ENCODE results near the gene CACNA2D2.

CACNA2D2 gene

DNA sequence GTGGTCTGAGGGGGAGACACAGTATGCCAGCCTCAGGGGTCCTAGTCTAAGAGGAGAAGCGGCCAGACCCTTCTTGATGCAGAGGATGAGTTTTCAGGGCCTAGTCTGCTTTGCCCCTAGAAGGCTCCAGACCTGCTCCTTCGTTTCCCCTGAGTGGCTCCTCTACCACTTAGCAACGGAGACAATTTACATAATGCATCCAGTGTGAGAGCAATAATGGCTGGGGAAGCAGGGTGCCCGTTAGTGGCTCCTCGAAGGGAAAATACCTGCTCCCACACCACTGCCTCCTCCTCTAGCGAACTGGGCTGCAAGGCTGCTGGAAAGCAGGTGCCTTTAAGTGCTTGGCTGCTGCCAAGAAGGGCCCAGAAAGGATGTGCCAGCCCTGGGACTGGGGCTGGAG is 38.9 kb downstream of the CACNA2D2 start:
- H3K4me3 ChIP-seq (ENCODE audit: low read depth, low read length): no peak overlapping the region
- TF ChIP-seq, protein P1, sequence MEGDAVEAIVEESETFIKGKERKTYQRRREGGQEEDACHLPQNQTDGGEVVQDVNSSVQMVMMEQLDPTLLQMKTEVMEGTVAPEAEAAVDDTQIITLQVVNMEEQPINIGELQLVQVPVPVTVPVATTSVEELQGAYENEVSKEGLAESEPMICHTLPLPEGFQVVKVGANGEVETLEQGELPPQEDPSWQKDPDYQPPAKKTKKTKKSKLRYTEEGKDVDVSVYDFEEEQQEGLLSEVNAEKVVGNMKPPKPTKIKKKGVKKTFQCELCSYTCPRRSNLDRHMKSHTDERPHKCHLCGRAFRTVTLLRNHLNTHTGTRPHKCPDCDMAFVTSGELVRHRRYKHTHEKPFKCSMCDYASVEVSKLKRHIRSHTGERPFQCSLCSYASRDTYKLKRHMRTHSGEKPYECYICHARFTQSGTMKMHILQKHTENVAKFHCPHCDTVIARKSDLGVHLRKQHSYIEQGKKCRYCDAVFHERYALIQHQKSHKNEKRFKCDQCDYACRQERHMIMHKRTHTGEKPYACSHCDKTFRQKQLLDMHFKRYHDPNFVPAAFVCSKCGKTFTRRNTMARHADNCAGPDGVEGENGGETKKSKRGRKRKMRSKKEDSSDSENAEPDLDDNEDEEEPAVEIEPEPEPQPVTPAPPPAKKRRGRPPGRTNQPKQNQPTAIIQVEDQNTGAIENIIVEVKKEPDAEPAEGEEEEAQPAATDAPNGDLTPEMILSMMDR (IDR thresholded peaks at IDR 0.05; ENCODE audit: borderline replicate concordance, insufficient read depth, low read depth, low read length): no peak

DNA sequence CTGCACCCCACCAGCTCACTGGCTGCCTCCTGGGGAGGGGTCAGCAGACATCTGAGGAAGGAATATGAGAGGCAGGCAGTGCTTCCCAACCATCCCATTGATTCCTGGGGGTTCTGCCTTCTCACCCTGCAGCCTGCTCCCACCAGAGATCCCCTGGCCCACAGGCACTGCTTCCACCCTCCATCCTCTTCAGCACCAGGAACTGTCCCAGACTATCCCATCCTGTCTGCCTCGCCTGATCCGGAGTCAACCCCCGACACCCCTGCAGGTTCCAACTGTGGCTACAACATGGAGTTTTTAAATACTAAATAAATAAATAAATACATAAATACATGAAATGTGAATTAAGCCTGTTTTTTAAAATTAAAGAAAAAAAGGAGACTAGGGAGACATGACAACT is 43.6 kb downstream of the CACNA2D2 start:
- no peak overlapping the region for H3K4me3 ChIP-seq (ENCODE audit: low read depth, low read length)
- TF ChIP-seq, protein P1 (IDR thresholded peaks at IDR 0.05; ENCODE audit: borderline replicate concordance, insufficient read depth, low read depth, low read length): no peak

DNA sequence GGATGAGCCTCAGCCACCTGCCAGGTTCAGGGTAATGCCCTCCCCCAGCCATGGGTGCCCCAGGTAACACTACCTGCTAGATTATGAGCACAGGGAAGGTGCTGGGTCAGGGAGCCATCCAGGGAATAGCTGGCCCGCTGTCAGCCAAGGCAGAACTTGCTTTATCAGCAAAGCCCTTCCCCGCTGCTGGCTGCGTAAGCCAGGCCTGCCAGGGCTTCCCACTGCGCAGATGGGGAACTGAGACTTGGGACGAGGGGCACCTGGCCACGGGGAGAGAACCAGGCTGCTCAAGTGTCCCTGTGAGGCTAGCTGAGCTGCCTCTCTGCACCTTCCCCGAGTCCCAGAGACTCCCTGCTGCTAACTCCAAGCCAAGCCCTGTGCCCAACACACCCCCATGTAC is 45.4 kb downstream of the CACNA2D2 start:
- H3K4me3 ChIP-seq (ENCODE audit: low read depth, low read length): no peak overlapping the region
- TF ChIP-seq, protein P1 (IDR thresholded peaks at IDR 0.05; ENCODE audit: borderline replicate concordance, insufficient read depth, low read depth, low read length): no peak

DNA sequence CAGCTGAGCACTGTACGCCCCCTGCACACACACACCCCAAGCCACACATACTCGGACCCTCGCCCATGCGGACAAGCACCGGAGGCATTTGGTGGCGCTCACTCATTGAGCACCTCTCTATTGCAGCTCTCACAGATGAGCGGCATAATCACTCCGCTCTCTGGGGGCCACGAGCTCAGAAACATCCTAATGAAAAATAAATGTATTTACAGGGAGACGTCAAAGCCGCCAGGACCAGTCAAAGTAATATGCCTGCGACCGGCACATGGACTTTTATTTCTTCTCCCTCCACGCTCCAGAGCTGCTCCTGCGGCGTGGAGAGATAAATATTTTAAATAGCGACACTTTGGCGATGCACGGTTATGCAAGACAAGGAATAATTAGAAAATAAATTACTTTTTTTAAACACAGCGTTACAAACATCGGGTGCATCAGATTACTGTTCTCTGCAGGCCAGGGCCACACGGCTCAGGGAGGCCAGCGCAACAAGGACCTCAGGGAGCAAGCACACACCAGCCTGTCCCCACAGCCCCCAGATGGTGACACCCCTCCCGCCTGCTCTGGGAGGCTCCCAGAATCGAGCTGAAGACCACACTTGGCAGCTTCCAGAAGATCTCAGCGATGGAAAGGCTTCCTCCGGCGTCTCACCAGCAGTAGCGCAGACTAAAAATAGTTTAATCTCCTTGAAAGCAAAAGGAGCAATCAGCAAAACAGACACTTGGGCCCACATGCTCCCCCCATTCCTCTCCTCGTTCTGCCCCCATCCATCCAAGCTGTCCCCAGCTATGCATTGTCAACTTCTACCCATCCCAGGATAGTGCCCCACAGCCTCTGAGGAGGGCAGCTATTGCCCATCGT is 48.0 kb downstream of the CACNA2D2 start:
- no peak overlapping the region for H3K4me3 ChIP-seq (ENCODE audit: low read depth, low read length)
- TF ChIP-seq, protein P1 (IDR thresholded peaks at IDR 0.05; ENCODE audit: borderline replicate concordance, insufficient read depth, low read depth, low read length): no peak

DNA sequence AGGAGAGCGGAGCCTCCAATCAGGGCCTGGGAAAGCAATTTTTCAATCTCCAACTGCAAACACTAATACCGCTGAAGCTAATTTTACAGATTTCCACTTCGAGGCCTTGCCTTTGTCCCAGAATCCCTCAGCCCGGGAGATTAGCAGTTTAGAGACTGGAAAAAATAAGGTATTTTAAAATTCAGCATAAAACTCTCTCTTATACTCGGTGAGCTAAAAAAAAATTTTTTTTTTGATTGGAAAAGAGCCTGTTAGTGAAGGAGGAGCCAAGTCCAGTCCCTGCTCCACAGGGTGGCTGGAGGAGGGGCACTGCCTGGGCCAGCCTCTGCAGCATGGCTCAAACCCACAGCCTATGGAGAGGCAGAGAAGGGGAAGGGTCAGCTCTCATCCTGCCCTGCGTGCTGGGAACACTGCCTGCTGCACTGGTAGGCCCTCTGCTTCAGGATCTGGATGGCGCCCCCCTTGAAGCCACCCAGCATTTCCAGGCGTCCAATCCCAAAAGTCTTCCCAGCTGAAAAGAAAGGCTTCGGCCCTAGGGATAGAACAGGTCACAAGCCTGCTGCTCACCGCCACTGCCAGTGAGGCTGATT is 48.9 kb downstream of the CACNA2D2 start:
- TF ChIP-seq, protein P1 (IDR thresholded peaks at IDR 0.05; ENCODE audit: borderline replicate concordance, insufficient read depth, low read depth, low read length): no peak
- H3K4me3 ChIP-seq (ENCODE audit: low read depth, low read length): no peak overlapping the region

DNA sequence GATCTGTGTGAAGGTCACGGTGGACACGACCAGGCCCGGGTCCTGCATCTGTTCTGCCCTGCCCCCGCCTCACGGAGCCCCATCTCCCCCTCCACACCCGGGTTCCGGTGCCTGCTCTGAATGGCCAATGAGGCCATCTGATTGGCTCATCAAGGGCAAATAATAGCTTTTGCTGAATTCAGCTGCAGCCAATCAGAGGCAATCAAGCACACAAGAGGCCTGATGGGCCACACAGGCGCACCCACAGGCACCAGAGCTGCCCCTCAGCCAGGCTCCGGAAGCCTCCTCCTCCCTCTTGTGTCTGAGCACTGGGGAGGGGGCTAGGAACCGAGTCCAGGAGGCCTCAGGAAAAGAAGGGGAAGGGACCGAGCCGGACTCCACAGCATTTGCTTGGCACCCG is 49.5 kb downstream of the CACNA2D2 start:
- no peak overlapping the region for H3K4me3 ChIP-seq (ENCODE audit: low read depth, low read length)
- TF ChIP-seq, protein P1 (IDR thresholded peaks at IDR 0.05; ENCODE audit: borderline replicate concordance, insufficient read depth, low read depth, low read length): no peak

Measured in GM12875 (cell line).